Tibial nerve (tissue), 4 donors: ENCODE measurements around the gene PLK5. TPM values are rescaled to one million over a fixed set of nuclear protein-coding genes. Genes with fewer than 3 reads are reported as not detected.
"Not testable (repeated sequence)": the region's sequence is repeated elsewhere in the genome, so short reads cannot be mapped to it uniquely, and the experiment has no call there.

ENCODE experiments used
- DNase-seq, 2 donors: peaks; one replicate each; pipeline ENCODE4 v3.0.0-alpha.2; 2019; ENCODE audit warnings: low spot score in 2 of 2
- H3K27ac ChIP-seq, 4 donors: fragments of 200-600 bp; sonication (generic) in 3 of 4; one replicate each; pipeline ENCODE4 v1.5.1; 2017 to 2019; ENCODE audit warnings: mild to moderate bottlenecking in 1 of 4
- H3K27me3 ChIP-seq, 2 donors: fragments of 200-600 bp; sonication (generic) in 1 of 2; one replicate each; pipeline versions ENCODE4 v1.5.1 to v1.6.0; 2017 to 2019
- H3K36me3 ChIP-seq, 3 donors: fragments of 200-600 bp; sonication (generic); one replicate each; pipeline ENCODE4 v1.5.1; 2018 to 2019
- H3K4me1 ChIP-seq, 4 donors: fragments of 200-600 bp; sonication (generic) in 3 of 4; one replicate each; pipeline ENCODE4 v1.5.1; 2017 to 2019
- H3K4me3 ChIP-seq, 4 donors: fragments of 200-600 bp; sonication (generic) in 3 of 4; one replicate each; pipeline ENCODE4 v1.5.1; 2017 to 2019; ENCODE audit warnings: mild to moderate bottlenecking in 1 of 4, moderate library complexity in 1 of 4
- H3K9me3 ChIP-seq, 4 donors: fragments of 200-600 bp; sonication (generic) in 3 of 4; one replicate each; pipeline ENCODE4 v1.5.1; 2017 to 2019
- CTCF ChIP-seq, 5 experiments: fragments of 200-600 bp in 3 of 5; fragments of 450-650 bp in 2 of 5; sonication (generic) in 3 of 5; IDR thresholded peaks; one replicate each; pipeline ENCODE4 v1.5.1; 2016 to 2019; ENCODE audit warnings: antibody characterized with exemption in 5 of 5, mild to moderate bottlenecking in 3 of 5, moderate library complexity in 2 of 5
- EP300 ChIP-seq, 2 donors: sonication (generic); formaldehyde crosslinking; IDR thresholded peaks; one replicate each; pipeline ENCODE4 v1.6.1; 2017; ENCODE audit warnings: antibody characterized with exemption in 2 of 2, mild to moderate bottlenecking in 1 of 2
- POLR2A ChIP-seq, 2 donors: fragments of 450-650 bp; IDR thresholded peaks; one replicate each; pipeline ENCODE4 v1.6.1; 2017; ENCODE audit warnings: antibody characterized with exemption in 2 of 2, mild to moderate bottlenecking in 2 of 2, moderate library complexity in 2 of 2
- WGBS, 2 donors: methylation state at CpG; one replicate each; pipeline ENCODE4 v1.1.5; 2018; 5-methylcytosine and 5-hydroxymethylcytosine counted together
- total RNA-seq, 4 donors: library from RNA; depleted of rRNA; stranded (reverse); fragments of >200 nt; gene quantifications; one replicate each; pipeline ENCODE4 v1.1.0, GENCODE V29; 2016

Gene PLK5
- total RNA-seq, 4 donors from 2014 or later, result 0.21 to 6.3 (median 1.1) TPM

GRCh38 chr19:1496714-1497577, 26.9 kb upstream of the PLK5 start:
- H3K36me3 ChIP-seq, result no peaks in the 10 kb centered on the region
- no peaks in the 10 kb centered on the region for H3K4me1 ChIP-seq
- peaks cover 0 to 25% of the 10 kb centered on the region in 2 donors for H3K27me3 ChIP-seq
- no peak for DNase-seq
- no peak overlapping the region for H3K4me3 ChIP-seq
- H3K9me3 ChIP-seq, result no peaks in the 10 kb centered on the region
- WGBS, 2 donors, result 72 to 73% methylated on average over 33 to 34 of the region's 39 CpGs
- no peak for TF ChIP-seq POLR2A (IDR thresholded peaks at IDR 0.05)
- TF ChIP-seq EP300 (IDR thresholded peaks at IDR 0.05), result no peak
- TF ChIP-seq CTCF (IDR thresholded peaks at IDR 0.05), result no peak
- no peak overlapping the region for H3K27ac ChIP-seq

GRCh38 chr19:1497578-1498235, 26.2 kb upstream of the PLK5 start:
- Histone ChIP-seq H3K9me3 (no peaks in the 10 kb centered on the region), H3K27ac (no peak overlapping the region), H3K27me3 (peaks cover 0 to 24% of the 10 kb centered on the region in 2 donors), H3K4me1 (peaks cover 0 to 1% (median under 1%) of the 10 kb centered on the region in 4 donors), H3K4me3 (no peak overlapping the region), H3K36me3 (no peaks in the 10 kb centered on the region)
- 83 to 91% methylated on average over 14 to 16 of the region's 25 CpGs for WGBS, 2 donors
- DNase-seq, result no peak
- TF ChIP-seq CTCF (IDR thresholded peaks at IDR 0.05) (no peak), EP300 (IDR thresholded peaks at IDR 0.05) (no peak), POLR2A (IDR thresholded peaks at IDR 0.05) (no peak)

GRCh38 chr19:1499231-1499630, 24.6 kb upstream of the PLK5 start:
- not testable (repeated sequence) for H3K36me3 ChIP-seq, H3K27ac ChIP-seq, H3K9me3 ChIP-seq, DNase-seq, H3K4me3 ChIP-seq
- Histone ChIP-seq H3K4me1 (peaks cover 0 to 16% (median 12%) of the 10 kb centered on the region in 4 donors), H3K27me3 (peaks cover 0 to 40% of the 10 kb centered on the region in 2 donors)
- no CpG with 5 or more reads among the region's 34 CpGs for WGBS, 2 donors

- Histone ChIP-seq H3K27ac (no peak overlapping the region), H3K36me3 (peaks cover 0 to 7% (median 0%) of the 10 kb centered on the region in 3 donors), H3K4me1 (peaks cover 0 to 17% (median 12%) of the 10 kb centered on the region in 4 donors), H3K4me3 (no peak overlapping the region), H3K27me3 (peaks cover 0 to 41% of the 10 kb centered on the region in 2 donors), H3K9me3 (no peaks in the 10 kb centered on the region)
- no peak for DNase-seq
- 69 to 70% methylated on average over 9 of the region's 9 CpGs for WGBS, 2 donors
- TF ChIP-seq POLR2A (IDR thresholded peaks at IDR 0.05) (no peak), EP300 (IDR thresholded peaks at IDR 0.05) (no peak), CTCF (IDR thresholded peaks at IDR 0.05) (no peak)
Measured at GRCh38 chr19:1501200-1501595, 22.7 kb upstream of the PLK5 start.

GRCh38 chr19:1502433-1503088, 21.3 kb upstream of the PLK5 start:
- peaks cover 0 to 24% (median 16%) of the 10 kb centered on the region in 4 donors for H3K4me1 ChIP-seq
- H3K9me3 ChIP-seq, result no peaks in the 10 kb centered on the region
- 56% methylated on average over 14 of the region's 14 CpGs for WGBS, 2 donors
- DNase-seq, result no peak
- peaks cover 0 to 35% of the 10 kb centered on the region in 2 donors for H3K27me3 ChIP-seq
- H3K27ac ChIP-seq, result no peak overlapping the region
- no peak for TF ChIP-seq CTCF (IDR thresholded peaks at IDR 0.05)
- no peak for TF ChIP-seq EP300 (IDR thresholded peaks at IDR 0.05)
- TF ChIP-seq POLR2A (IDR thresholded peaks at IDR 0.05), result no peak
- H3K36me3 ChIP-seq, result peaks cover 0 to 7% (median 0%) of the 10 kb centered on the region in 3 donors
- H3K4me3 ChIP-seq, result no peak overlapping the region
